Endothelial cell of hepatic sinusoid (primary cell): Measurements from ENCODE around the gene KRTAP10-10.
"Not testable (repeated sequence)": the region's sequence is repeated elsewhere in the genome, so short reads cannot be mapped to it uniquely, and the experiment has no call there.

Experiments used
- in situ Hi-C: cut with HindIII; loops from 2 replicates; pipeline ENCODE4 v1.10.0; 2017; ENCODE audit warnings: low sequenced_read_pairs

KRTAP10-10 gene

GRCh38 chr21:44625756-44626155 is 11.4 kb upstream of the KRTAP10-10 start:
- in situ Hi-C loops, result no loop called here

GRCh38 chr21:44626262-44626661 is 10.9 kb upstream of the KRTAP10-10 start:
- in situ Hi-C loops, result no loop called here

- in situ Hi-C loops, result no loop called here
These were observed 10.4 kb upstream of the KRTAP10-10 start, which contains the start of gene KRTAP10-9 for GRCh38 chr21:44626673-44627143. TSS of gene KRTAP10-9 (plus strand) at chr21:44627093. CDS start at chr21:44627172, 79 bp downstream.

- in situ Hi-C loops, result not testable (repeated sequence)
These were observed 9.9 kb upstream of the KRTAP10-10 start for GRCh38 chr21:44627181-44627822.

GRCh38 chr21:44627831-44628233 is 9.3 kb upstream of the KRTAP10-10 start:
- in situ Hi-C loops, result not testable (repeated sequence)

- in situ Hi-C loops, result no loop called here
These were observed 8.3 kb upstream of the KRTAP10-10 start for GRCh38 chr21:44628707-44629391.

GRCh38 chr21:44630440-44630839 is 6.7 kb upstream of the KRTAP10-10 start:
- in situ Hi-C loops, result no loop called here

- in situ Hi-C loops, result no loop called here
These were observed 5.1 kb upstream of the KRTAP10-10 start for GRCh38 chr21:44632067-44632466.

GRCh38 chr21:44636209-44637017 is 743 bp upstream of the KRTAP10-10 start:
- in situ Hi-C loops, result no loop called here

- in situ Hi-C loops, result not testable (repeated sequence)
These were observed 744 bp downstream of the KRTAP10-10 start for GRCh38 chr21:44637851-44638348.

- in situ Hi-C loops, result not testable (repeated sequence)
These were observed 1.6 kb downstream of the KRTAP10-10 start for GRCh38 chr21:44638506-44639330.

- in situ Hi-C loops, result no loop called here
These were observed 2.1 kb downstream of the KRTAP10-10 start for GRCh38 chr21:44639331-44639655.

- in situ Hi-C loops, result no loop called here
These were observed 3.6 kb downstream of the KRTAP10-10 start for GRCh38 chr21:44640761-44641160.

GRCh38 chr21:44643741-44644310 is 6.7 kb downstream of the KRTAP10-10 start:
- in situ Hi-C loops, result no loop called here

GRCh38 chr21:44644878-44645277 is 7.7 kb downstream of the KRTAP10-10 start:
- in situ Hi-C loops, result loop anchor here (5.0 kb wide), 1 partner anchor 67 kb away; the partner anchor contains the start of gene TSPEAR

- in situ Hi-C loops, result loop anchor here (5.0 kb wide), 1 partner anchor 66 kb away; the partner anchor contains the start of gene TSPEAR
These were observed 9.4 kb downstream of the KRTAP10-10 start, which contains the start of gene KRTAP10-11 for GRCh38 chr21:44646366-44647221. TSS of gene KRTAP10-11 (plus strand) at chr21:44646414. CDS start at chr21:44646459, 45 bp downstream.

GRCh38 chr21:44647222-44647552 is 10.0 kb downstream of the KRTAP10-10 start:
- in situ Hi-C loops, result loop anchor here (5.0 kb wide), 1 partner anchor 65 kb away; the partner anchor contains the start of gene TSPEAR

- in situ Hi-C loops, result loop anchor here (5.0 kb wide), 1 partner anchor 64 kb away; the partner anchor contains the start of gene TSPEAR
These were observed 11.6 kb downstream of the KRTAP10-10 start for GRCh38 chr21:44648557-44649311.
